Esophagus muscularis mucosa (tissue), 4 donors: ENCODE data around the gene TRPM6.

Experiments used
- CTCF ChIP-seq, 3 experiments: fragments of 200-600 bp in 2 of 3; fragments of 450-650 bp in 1 of 3; sonication (generic) in 2 of 3; IDR thresholded peaks; one replicate each; pipeline ENCODE4 v1.5.1; 2017 to 2019; ENCODE audit warnings: antibody characterized with exemption in 3 of 3, mild to moderate bottlenecking in 2 of 3, moderate library complexity in 1 of 3
- EP300 ChIP-seq: sonication (generic); formaldehyde crosslinking; IDR thresholded peaks from one replicate; pipeline ENCODE4 v1.6.1; 2017; ENCODE audit warnings: antibody characterized with exemption
- POLR2A ChIP-seq: fragments of 450-650 bp; IDR thresholded peaks from one replicate; pipeline ENCODE4 v1.6.1; 2017; ENCODE audit warnings: antibody characterized with exemption, moderate library complexity, mild to moderate bottlenecking, low read depth
- POLR2AphosphoS5 ChIP-seq, 2 donors: sonication (generic); formaldehyde crosslinking; IDR thresholded peaks; one replicate each; pipeline ENCODE4 v1.6.1; 2017; ENCODE audit warnings: antibody characterized with exemption in 2 of 2

- no peak for TF ChIP-seq CTCF (IDR thresholded peaks at IDR 0.05)
- TF ChIP-seq POLR2AphosphoS5 (IDR thresholded peaks at IDR 0.05) = no peak
- TF ChIP-seq EP300 = no peak
- TF ChIP-seq POLR2A = no peak
Observed at GRCh38 chr9:74691058-74691457, 196.7 kb downstream of the TRPM6 start.
